MM.1S (cell line): ENCODE measurements around the gene MEIS2.

Source experiments
- CTCF ChIP-seq: fragments of 300-600 bp; sonication (generic); IDR thresholded peaks from 2 replicates; pipeline ENCODE4 v1.5.1; 2016; ENCODE audit warnings: antibody characterized with exemption, low read length, mixed read lengths
- EZH2phosphoT487 ChIP-seq: fragments of 300-600 bp; sonication (generic); IDR thresholded peaks from 2 replicates; pipeline ENCODE4 v1.6.1; 2018; ENCODE audit warnings: antibody characterized with exemption, low read length

DNA sequence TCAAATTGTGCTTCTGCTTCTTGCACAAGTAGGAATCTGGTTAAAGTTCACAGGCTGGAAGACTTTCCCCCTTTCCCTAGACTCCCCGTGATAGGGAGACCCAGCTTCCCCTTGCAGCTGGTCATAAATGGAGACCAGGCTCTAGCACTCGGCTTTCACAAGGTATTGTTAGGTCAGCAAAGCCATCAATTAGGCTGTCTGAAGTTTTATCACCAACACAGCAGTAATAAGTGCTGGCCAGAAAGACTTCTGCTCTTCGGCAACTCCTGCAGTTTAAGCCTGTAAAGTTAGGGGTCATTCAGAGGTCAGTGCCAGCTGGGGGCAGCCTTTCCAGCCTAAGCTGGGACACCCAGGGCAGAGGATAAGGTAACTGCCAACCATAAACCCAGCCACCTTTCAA, 203.4 kb downstream of the MEIS2 start:
- TF ChIP-seq EZH2phosphoT487 (no peak), CTCF (no peak)
